ENCODE data around the gene TNFAIP3.

Gene TNFAIP3

GRCh38 chr6:137866914-137867684 lies at the start of gene TNFAIP3:
Gene TNFAIP3 (plus strand): TSS chr6:137867259. CDS start chr6:137871228, 3,969 bp downstream.
- Histone ChIP-seq H3K27me3 (ENCODE audit: insufficient read depth, low read depth, severe bottlenecking) (no peaks in the 10 kb centered on the region), H3K36me3 (peaks cover 4% of the 10 kb centered on the region; the same call in 1 of the 2 replicates), H3K9me3 (ENCODE audit: severe bottlenecking) (no peaks in the 10 kb centered on the region), H3K4me3 (ENCODE audit: low read depth, low read length) (peak within 1 kb of the TSS; percentile 69), H3K27ac (peak within 1 kb of the TSS; percentile 77)
- TF ChIP-seq CTCF (IDR thresholded peaks at IDR 0.05; ENCODE audit: low read depth, low read length) = peak; percentile 69
- peak; percentile 86 for DNase-seq

- no peak overlapping the region for H3K4me3 ChIP-seq (ENCODE audit: low read depth, low read length)
- no peaks in the 10 kb centered on the region for H3K9me3 ChIP-seq (ENCODE audit: severe bottlenecking)
- no peak overlapping the region for H3K27ac ChIP-seq
- H3K27me3 ChIP-seq (ENCODE audit: insufficient read depth, low read depth, severe bottlenecking) = no peaks in the 10 kb centered on the region
- no peaks in the 10 kb centered on the region for H3K36me3 ChIP-seq
- DNase-seq = no peak
- no peak for TF ChIP-seq CTCF (IDR thresholded peaks at IDR 0.05; ENCODE audit: low read depth, low read length)
Measured at GRCh38 chr6:137818440-137818839, 48.6 kb upstream of the TNFAIP3 start.

GRCh38 chr6:137819740-137820139 lies 47.3 kb upstream of the TNFAIP3 start:
- no peak overlapping the region for H3K4me3 ChIP-seq (ENCODE audit: low read depth, low read length)
- TF ChIP-seq CTCF (IDR thresholded peaks at IDR 0.05; ENCODE audit: low read depth, low read length) = no peak
- no peak for DNase-seq
- no peaks in the 10 kb centered on the region for H3K36me3 ChIP-seq
- H3K9me3 ChIP-seq (ENCODE audit: severe bottlenecking) = no peaks in the 10 kb centered on the region
- H3K27me3 ChIP-seq (ENCODE audit: insufficient read depth, low read depth, severe bottlenecking) = no peaks in the 10 kb centered on the region
- H3K27ac ChIP-seq = no peak overlapping the region

- Histone ChIP-seq H3K36me3 (no peaks in the 10 kb centered on the region), H3K9me3 (ENCODE audit: severe bottlenecking) (no peaks in the 10 kb centered on the region), H3K4me3 (ENCODE audit: low read depth, low read length) (no peak overlapping the region), H3K27ac (no peak overlapping the region), H3K27me3 (ENCODE audit: insufficient read depth, low read depth, severe bottlenecking) (no peaks in the 10 kb centered on the region)
- TF ChIP-seq CTCF (IDR thresholded peaks at IDR 0.05; ENCODE audit: low read depth, low read length) = no peak
- no peak for DNase-seq
Measured at GRCh38 chr6:137820425-137820824, 46.6 kb upstream of the TNFAIP3 start.

GRCh38 chr6:137820952-137821351 lies 46.1 kb upstream of the TNFAIP3 start:
- no peaks in the 10 kb centered on the region for H3K9me3 ChIP-seq (ENCODE audit: severe bottlenecking)
- no peaks in the 10 kb centered on the region for H3K27me3 ChIP-seq (ENCODE audit: insufficient read depth, low read depth, severe bottlenecking)
- no peak for DNase-seq
- no peak for TF ChIP-seq CTCF (IDR thresholded peaks at IDR 0.05; ENCODE audit: low read depth, low read length)
- H3K4me3 ChIP-seq (ENCODE audit: low read depth, low read length) = no peak overlapping the region
- no peaks in the 10 kb centered on the region for H3K36me3 ChIP-seq
- no peak overlapping the region for H3K27ac ChIP-seq

GRCh38 chr6:137821491-137821890 lies 45.6 kb upstream of the TNFAIP3 start:
- no peak for TF ChIP-seq CTCF (IDR thresholded peaks at IDR 0.05; ENCODE audit: low read depth, low read length)
- Histone ChIP-seq H3K27ac (no peak overlapping the region), H3K36me3 (no peaks in the 10 kb centered on the region)

More at GRCh38 chr6:137821491-137821890, 45.6 kb upstream of the TNFAIP3 start:
- no peaks in the 10 kb centered on the region for H3K27me3 ChIP-seq (ENCODE audit: insufficient read depth, low read depth, severe bottlenecking)
- H3K9me3 ChIP-seq (ENCODE audit: severe bottlenecking) = no peaks in the 10 kb centered on the region
- H3K4me3 ChIP-seq (ENCODE audit: low read depth, low read length) = no peak overlapping the region
- no peak for DNase-seq
